H1 (cell line): Measurements from ENCODE around the gene MYO9A. TPM values are rescaled to one million over a fixed set of nuclear protein-coding genes. Genes with fewer than 3 reads are reported as not detected.

ENCODE experiments used
- KDM5A ChIP-seq: fragments of 200-600 bp; IDR thresholded peaks from 2 replicates; pipeline ENCODE4 v1.7.1; 2012; ENCODE audit warnings: mild to moderate bottlenecking, low read length, inconsistent platforms, mixed read lengths
- POLR2A ChIP-seq, 2 experiments: IDR thresholded peaks; 1 replicate in 1 of 2; 2 replicates in 1 of 2; pipeline ENCODE4 v1.6.1; 2011; ENCODE audit warnings: low read depth in 2 of 2, low read length in 2 of 2, mild to moderate bottlenecking in 2 of 2; ENCODE audit errors: control extremely low read depth in 1 of 2
- polyA plus RNA-seq, 7 experiments: library from polyadenylated mRNA; depleted of rRNA in 3 of 7; stranded (reverse) in 5 of 7; unstranded in 2 of 7; fragments of >200 nt in 5 of 7; fragments of 200-250 nt in 2 of 7; gene quantifications; 1 replicate in 5 of 7; 2 replicates in 1 of 7; 4 replicates in 1 of 7; pipeline versions ENCODE4 v1.2.1 to v1.2.3, GENCODE V29; 2011 to 2013; ENCODE audit warnings: missing spikeins in 2 of 7, mixed read lengths in 2 of 7
- total RNA-seq: library from RNA; stranded (reverse); fragmentation: NEBNext Ultra II Directional; extraction: Animal tissue kit (Norgen Biotek cat#: 25700); gene quantifications from 2 replicates; pipeline ENCODE4 v1.2.1, GENCODE V29; 2021
- TF ChIP-seq, protein P1 (sequence below), 3 experiments: IDR thresholded peaks; 1 replicate in 2 of 3; 2 replicates in 1 of 3; pipeline versions ENCODE4 v1.5.1 to v1.6.1; 2011; ENCODE audit warnings: low read length in 3 of 3, mild to moderate bottlenecking in 3 of 3, inconsistent platforms in 2 of 3, low read depth in 1 of 3, moderate library complexity in 1 of 3; ENCODE audit not compliant: insufficient read depth in 1 of 3; ENCODE audit errors: control extremely low read depth in 1 of 3

MYO9A gene
- total and polyA plus RNA-seq, 2 of the 8 experiments (the other 6 are each of a cell fraction or from before 2014, with no cell fraction given), result 3.9 to 26.0 TPM

DNA sequence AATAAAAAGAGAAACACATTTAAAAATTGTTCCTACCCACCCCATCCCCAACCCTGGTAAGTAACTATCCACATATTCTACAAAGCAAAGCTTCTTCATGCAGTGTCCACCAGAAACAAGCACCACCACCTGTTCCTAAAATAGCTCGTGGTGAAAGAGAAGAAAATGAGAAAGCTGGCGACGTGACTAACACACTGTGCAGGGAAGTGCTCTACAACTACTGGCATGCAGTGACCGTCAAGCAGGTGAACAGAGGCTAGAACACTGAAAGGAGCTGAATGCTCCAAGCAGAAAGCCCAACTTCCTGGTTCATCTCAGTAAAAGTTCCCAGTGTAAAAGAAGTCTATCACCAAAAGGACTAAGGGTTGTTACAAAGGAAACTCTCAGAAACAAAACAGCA is 226.9 kb downstream of the MYO9A start (continued):
- TF ChIP-seq, protein P1, sequence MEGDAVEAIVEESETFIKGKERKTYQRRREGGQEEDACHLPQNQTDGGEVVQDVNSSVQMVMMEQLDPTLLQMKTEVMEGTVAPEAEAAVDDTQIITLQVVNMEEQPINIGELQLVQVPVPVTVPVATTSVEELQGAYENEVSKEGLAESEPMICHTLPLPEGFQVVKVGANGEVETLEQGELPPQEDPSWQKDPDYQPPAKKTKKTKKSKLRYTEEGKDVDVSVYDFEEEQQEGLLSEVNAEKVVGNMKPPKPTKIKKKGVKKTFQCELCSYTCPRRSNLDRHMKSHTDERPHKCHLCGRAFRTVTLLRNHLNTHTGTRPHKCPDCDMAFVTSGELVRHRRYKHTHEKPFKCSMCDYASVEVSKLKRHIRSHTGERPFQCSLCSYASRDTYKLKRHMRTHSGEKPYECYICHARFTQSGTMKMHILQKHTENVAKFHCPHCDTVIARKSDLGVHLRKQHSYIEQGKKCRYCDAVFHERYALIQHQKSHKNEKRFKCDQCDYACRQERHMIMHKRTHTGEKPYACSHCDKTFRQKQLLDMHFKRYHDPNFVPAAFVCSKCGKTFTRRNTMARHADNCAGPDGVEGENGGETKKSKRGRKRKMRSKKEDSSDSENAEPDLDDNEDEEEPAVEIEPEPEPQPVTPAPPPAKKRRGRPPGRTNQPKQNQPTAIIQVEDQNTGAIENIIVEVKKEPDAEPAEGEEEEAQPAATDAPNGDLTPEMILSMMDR (IDR thresholded peaks at IDR 0.05; ENCODE audit: control extremely low read depth in 1 of 3, insufficient read depth in 1 of 3, low read depth in 1 of 3, low read length in 3 of 3), result no peak
- TF ChIP-seq KDM5A (no peak), POLR2A (IDR thresholded peaks at IDR 0.05; ENCODE audit: control extremely low read depth in 1 of 2, low read depth in 2 of 2, low read length in 2 of 2) (no peak)
